Thymus (tissue), 11 donors: ENCODE data around the gene SPATS2. TPM values are rescaled to one million over a fixed set of nuclear protein-coding genes. Genes with fewer than 3 reads are reported as not detected.

Experiments
- DNase-seq, 9 donors: peaks; one replicate each; pipeline ENCODE4 v3.0.0-alpha.2; 2013; ENCODE audit warnings: low spot score in 9 of 9, low read depth in 6 of 9, missing footprints in 1 of 9
- H3K27ac ChIP-seq, 2 donors: one replicate each; pipeline ENCODE4 v1.5.1; 2013; ENCODE audit warnings: control low read depth in 1 of 2, low read depth in 1 of 2, low read length in 1 of 2, mild to moderate bottlenecking in 1 of 2, moderate library complexity in 1 of 2
- H3K27me3 ChIP-seq, 2 donors: one replicate each; pipeline ENCODE4 v1.5.1; 2013; ENCODE audit warnings: low read length in 1 of 2; ENCODE audit not compliant: control insufficient read depth in 2 of 2, insufficient read depth in 1 of 2
- H3K36me3 ChIP-seq, 2 donors: one replicate each; pipeline ENCODE4 v1.5.1; 2013; ENCODE audit warnings: low read length in 1 of 2, mild to moderate bottlenecking in 1 of 2, moderate library complexity in 1 of 2; ENCODE audit not compliant: control insufficient read depth in 2 of 2, insufficient read depth in 2 of 2
- H3K4me1 ChIP-seq, 2 donors: one replicate each; pipeline ENCODE4 v1.5.1; 2013; ENCODE audit warnings: low read length in 2 of 2; ENCODE audit not compliant: control insufficient read depth in 2 of 2, insufficient read depth in 2 of 2
- H3K4me3 ChIP-seq, 2 donors: one replicate each; pipeline ENCODE4 v1.5.1; 2013; ENCODE audit warnings: low read length in 2 of 2, control low read depth in 1 of 2, mild to moderate bottlenecking in 1 of 2
- H3K9me3 ChIP-seq, 2 donors: one replicate each; pipeline ENCODE4 v1.5.1; 2013; ENCODE audit warnings: low read length in 1 of 2, mild to moderate bottlenecking in 1 of 2; ENCODE audit not compliant: control insufficient read depth in 2 of 2, insufficient read depth in 1 of 2
- WGBS: extraction: QIAGEN DNeasy Blood & Tissue Kit; methylation state at CpG from one replicate; pipeline ENCODE4 v1.1.7; 2013; 5-methylcytosine and 5-hydroxymethylcytosine counted together
- polyA plus RNA-seq: library from polyadenylated mRNA; stranded (reverse); fragments of 200-250 nt; gene quantifications from one replicate; pipeline ENCODE4 v1.2.3, GENCODE V29; 2013
- total RNA-seq: library from RNA; stranded (reverse); fragments of 120-200 nt; gene quantifications from one replicate; pipeline ENCODE4 v1.2.4, GENCODE V29; 2013
- donor health status: healthy.

Gene SPATS2
- total and polyA plus RNA-seq, 2 donors, result 14.2 to 15.3 TPM

GRCh38 chr12:49539406-49540228 is 172.4 kb downstream of the SPATS2 start:
- 18% methylated on average over 47 of the region's 47 CpGs for WGBS
- H3K9me3 ChIP-seq, result peaks cover 0 to 4% of the 10 kb centered on the region in 2 donors
- H3K27ac ChIP-seq, result no peak overlapping the region
- DNase-seq, result no peak
- H3K4me3 ChIP-seq, result peak overlapping the region in 1 of 2 donors; percentile 67
- H3K4me1 ChIP-seq, result peaks cover 13 to 45% of the 10 kb centered on the region in 2 donors
- no peaks in the 10 kb centered on the region for H3K36me3 ChIP-seq
- peaks cover 47 to 97% of the 10 kb centered on the region in 2 donors for H3K27me3 ChIP-seq

GRCh38 chr12:49540229-49541139 is 173.2 kb downstream of the SPATS2 start:
- Histone ChIP-seq H3K9me3 (peaks cover 0 to 7% of the 10 kb centered on the region in 2 donors), H3K27me3 (peaks cover 47 to 97% of the 10 kb centered on the region in 2 donors), H3K36me3 (no peaks in the 10 kb centered on the region), H3K4me3 (no peak overlapping the region), H3K4me1 (peaks cover 13 to 51% of the 10 kb centered on the region in 2 donors), H3K27ac (no peak overlapping the region)
- WGBS, result 86% methylated on average over 21 of the region's 21 CpGs
- no peak for DNase-seq

- H3K27ac ChIP-seq, result no peak overlapping the region
- no peaks in the 10 kb centered on the region for H3K36me3 ChIP-seq
- peaks cover 0 to 7% of the 10 kb centered on the region in 2 donors for H3K9me3 ChIP-seq
- peaks cover 13 to 51% of the 10 kb centered on the region in 2 donors for H3K4me1 ChIP-seq
- peaks cover 40 to 97% of the 10 kb centered on the region in 2 donors for H3K27me3 ChIP-seq
- DNase-seq, result no peak
- 96% methylated on average over 18 of the region's 18 CpGs for WGBS
- no peak overlapping the region for H3K4me3 ChIP-seq
These were observed 174.0 kb downstream of the SPATS2 start for GRCh38 chr12:49541140-49541861.

- Histone ChIP-seq H3K4me1 (peaks cover 13 to 51% of the 10 kb centered on the region in 2 donors), H3K36me3 (no peaks in the 10 kb centered on the region), H3K4me3 (no peak overlapping the region), H3K27ac (no peak overlapping the region), H3K27me3 (peaks cover 37 to 96% of the 10 kb centered on the region in 2 donors), H3K9me3 (peaks cover 0 to 7% of the 10 kb centered on the region in 2 donors)
- WGBS, result 89% methylated on average over 7 of the region's 7 CpGs
- no peak for DNase-seq
These were observed 174.7 kb downstream of the SPATS2 start for GRCh38 chr12:49541911-49542505.

- peaks cover 32 to 96% of the 10 kb centered on the region in 2 donors for H3K27me3 ChIP-seq
- H3K4me1 ChIP-seq, result peaks cover 11 to 46% of the 10 kb centered on the region in 2 donors
- DNase-seq, result no peak
- H3K27ac ChIP-seq, result no peak overlapping the region
- peaks cover 0 to 7% of the 10 kb centered on the region in 2 donors for H3K9me3 ChIP-seq
- no peak overlapping the region for H3K4me3 ChIP-seq
- 97% methylated on average over 15 of the region's 15 CpGs for WGBS
- H3K36me3 ChIP-seq, result no peaks in the 10 kb centered on the region
These were observed 175.4 kb downstream of the SPATS2 start for GRCh38 chr12:49542592-49543160.

- no peaks in the 10 kb centered on the region for H3K36me3 ChIP-seq
- 77% methylated on average over 20 of the region's 20 CpGs for WGBS
- peaks cover 0 to 7% of the 10 kb centered on the region in 2 donors for H3K9me3 ChIP-seq
- H3K27me3 ChIP-seq, result peaks cover 25 to 96% of the 10 kb centered on the region in 2 donors
- no peak overlapping the region for H3K27ac ChIP-seq
- peak in 1 of 9 donors; percentile 43 for DNase-seq
- peaks cover 8 to 43% of the 10 kb centered on the region in 2 donors for H3K4me1 ChIP-seq
- no peak overlapping the region for H3K4me3 ChIP-seq
These were observed 176.1 kb downstream of the SPATS2 start for GRCh38 chr12:49543221-49543913.

- Histone ChIP-seq H3K4me3 (no peak overlapping the region), H3K9me3 (peaks cover 0 to 10% of the 10 kb centered on the region in 2 donors), H3K27me3 (peaks cover 19 to 99% of the 10 kb centered on the region in 2 donors), H3K36me3 (no peaks in the 10 kb centered on the region), H3K27ac (no peak overlapping the region), H3K4me1 (peaks cover 13 to 47% of the 10 kb centered on the region in 2 donors)
- DNase-seq, result no peak
- WGBS, result 60% methylated on average over 39 of the region's 39 CpGs
These were observed 176.9 kb downstream of the SPATS2 start for GRCh38 chr12:49543914-49544815.
